ENCODE measurements around the gene IQCH. TPM values are rescaled to one million over a fixed set of nuclear protein-coding genes. Genes with fewer than 3 reads are reported as not detected.

IQCH gene
- total and polyA plus RNA-seq, 2 experiments from 2014 or later: 1.7 to 4.6 TPM

DNA sequence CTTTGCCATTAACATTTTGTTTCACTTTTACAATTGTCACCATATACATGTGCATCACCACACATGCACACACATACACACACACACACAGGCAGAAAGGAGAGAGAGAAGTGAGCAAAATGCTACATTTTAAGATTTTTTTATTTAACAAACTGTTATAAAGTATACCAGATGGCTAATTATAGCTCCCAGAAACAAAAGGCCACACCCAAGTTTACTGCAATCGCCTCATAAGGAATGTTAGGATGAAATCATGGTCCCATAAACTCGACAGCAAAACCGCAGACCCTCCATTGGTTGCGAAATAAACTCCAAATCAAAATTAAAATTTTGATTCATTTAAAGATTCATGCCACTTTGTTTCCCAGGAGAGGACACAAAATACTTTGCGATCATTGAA, 250.2 kb downstream of the IQCH start (continued):
- TF ChIP-seq, protein P1, sequence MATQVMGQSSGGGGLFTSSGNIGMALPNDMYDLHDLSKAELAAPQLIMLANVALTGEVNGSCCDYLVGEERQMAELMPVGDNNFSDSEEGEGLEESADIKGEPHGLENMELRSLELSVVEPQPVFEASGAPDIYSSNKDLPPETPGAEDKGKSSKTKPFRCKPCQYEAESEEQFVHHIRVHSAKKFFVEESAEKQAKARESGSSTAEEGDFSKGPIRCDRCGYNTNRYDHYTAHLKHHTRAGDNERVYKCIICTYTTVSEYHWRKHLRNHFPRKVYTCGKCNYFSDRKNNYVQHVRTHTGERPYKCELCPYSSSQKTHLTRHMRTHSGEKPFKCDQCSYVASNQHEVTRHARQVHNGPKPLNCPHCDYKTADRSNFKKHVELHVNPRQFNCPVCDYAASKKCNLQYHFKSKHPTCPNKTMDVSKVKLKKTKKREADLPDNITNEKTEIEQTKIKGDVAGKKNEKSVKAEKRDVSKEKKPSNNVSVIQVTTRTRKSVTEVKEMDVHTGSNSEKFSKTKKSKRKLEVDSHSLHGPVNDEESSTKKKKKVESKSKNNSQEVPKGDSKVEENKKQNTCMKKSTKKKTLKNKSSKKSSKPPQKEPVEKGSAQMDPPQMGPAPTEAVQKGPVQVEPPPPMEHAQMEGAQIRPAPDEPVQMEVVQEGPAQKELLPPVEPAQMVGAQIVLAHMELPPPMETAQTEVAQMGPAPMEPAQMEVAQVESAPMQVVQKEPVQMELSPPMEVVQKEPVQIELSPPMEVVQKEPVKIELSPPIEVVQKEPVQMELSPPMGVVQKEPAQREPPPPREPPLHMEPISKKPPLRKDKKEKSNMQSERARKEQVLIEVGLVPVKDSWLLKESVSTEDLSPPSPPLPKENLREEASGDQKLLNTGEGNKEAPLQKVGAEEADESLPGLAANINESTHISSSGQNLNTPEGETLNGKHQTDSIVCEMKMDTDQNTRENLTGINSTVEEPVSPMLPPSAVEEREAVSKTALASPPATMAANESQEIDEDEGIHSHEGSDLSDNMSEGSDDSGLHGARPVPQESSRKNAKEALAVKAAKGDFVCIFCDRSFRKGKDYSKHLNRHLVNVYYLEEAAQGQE (IDR thresholded peaks at IDR 0.05; ENCODE audit: unreplicated experiment): no peak
- TF ChIP-seq POLR2AphosphoS5 (IDR thresholded peaks at IDR 0.05; ENCODE audit: low read depth) (no peak), EZH2phosphoT487 (IDR thresholded peaks at IDR 0.05; ENCODE audit: unreplicated experiment) (no peak), JUNB (IDR thresholded peaks at IDR 0.05; ENCODE audit: unreplicated experiment) (no peak), ZNF331 (CRISPR knock-in tag; IDR thresholded peaks at IDR 0.05; ENCODE audit: low read depth) (no peak)
- TF ChIP-seq, protein P2, sequence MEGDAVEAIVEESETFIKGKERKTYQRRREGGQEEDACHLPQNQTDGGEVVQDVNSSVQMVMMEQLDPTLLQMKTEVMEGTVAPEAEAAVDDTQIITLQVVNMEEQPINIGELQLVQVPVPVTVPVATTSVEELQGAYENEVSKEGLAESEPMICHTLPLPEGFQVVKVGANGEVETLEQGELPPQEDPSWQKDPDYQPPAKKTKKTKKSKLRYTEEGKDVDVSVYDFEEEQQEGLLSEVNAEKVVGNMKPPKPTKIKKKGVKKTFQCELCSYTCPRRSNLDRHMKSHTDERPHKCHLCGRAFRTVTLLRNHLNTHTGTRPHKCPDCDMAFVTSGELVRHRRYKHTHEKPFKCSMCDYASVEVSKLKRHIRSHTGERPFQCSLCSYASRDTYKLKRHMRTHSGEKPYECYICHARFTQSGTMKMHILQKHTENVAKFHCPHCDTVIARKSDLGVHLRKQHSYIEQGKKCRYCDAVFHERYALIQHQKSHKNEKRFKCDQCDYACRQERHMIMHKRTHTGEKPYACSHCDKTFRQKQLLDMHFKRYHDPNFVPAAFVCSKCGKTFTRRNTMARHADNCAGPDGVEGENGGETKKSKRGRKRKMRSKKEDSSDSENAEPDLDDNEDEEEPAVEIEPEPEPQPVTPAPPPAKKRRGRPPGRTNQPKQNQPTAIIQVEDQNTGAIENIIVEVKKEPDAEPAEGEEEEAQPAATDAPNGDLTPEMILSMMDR (conservative IDR thresholded peaks at IDR 0.05; ENCODE audit: low read depth in 2 of 2): no peak
- TF ChIP-seq, protein P3, sequence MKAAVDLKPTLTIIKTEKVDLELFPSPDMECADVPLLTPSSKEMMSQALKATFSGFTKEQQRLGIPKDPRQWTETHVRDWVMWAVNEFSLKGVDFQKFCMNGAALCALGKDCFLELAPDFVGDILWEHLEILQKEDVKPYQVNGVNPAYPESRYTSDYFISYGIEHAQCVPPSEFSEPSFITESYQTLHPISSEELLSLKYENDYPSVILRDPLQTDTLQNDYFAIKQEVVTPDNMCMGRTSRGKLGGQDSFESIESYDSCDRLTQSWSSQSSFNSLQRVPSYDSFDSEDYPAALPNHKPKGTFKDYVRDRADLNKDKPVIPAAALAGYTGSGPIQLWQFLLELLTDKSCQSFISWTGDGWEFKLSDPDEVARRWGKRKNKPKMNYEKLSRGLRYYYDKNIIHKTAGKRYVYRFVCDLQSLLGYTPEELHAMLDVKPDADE (IDR thresholded peaks at IDR 0.05): no peak

DNA sequence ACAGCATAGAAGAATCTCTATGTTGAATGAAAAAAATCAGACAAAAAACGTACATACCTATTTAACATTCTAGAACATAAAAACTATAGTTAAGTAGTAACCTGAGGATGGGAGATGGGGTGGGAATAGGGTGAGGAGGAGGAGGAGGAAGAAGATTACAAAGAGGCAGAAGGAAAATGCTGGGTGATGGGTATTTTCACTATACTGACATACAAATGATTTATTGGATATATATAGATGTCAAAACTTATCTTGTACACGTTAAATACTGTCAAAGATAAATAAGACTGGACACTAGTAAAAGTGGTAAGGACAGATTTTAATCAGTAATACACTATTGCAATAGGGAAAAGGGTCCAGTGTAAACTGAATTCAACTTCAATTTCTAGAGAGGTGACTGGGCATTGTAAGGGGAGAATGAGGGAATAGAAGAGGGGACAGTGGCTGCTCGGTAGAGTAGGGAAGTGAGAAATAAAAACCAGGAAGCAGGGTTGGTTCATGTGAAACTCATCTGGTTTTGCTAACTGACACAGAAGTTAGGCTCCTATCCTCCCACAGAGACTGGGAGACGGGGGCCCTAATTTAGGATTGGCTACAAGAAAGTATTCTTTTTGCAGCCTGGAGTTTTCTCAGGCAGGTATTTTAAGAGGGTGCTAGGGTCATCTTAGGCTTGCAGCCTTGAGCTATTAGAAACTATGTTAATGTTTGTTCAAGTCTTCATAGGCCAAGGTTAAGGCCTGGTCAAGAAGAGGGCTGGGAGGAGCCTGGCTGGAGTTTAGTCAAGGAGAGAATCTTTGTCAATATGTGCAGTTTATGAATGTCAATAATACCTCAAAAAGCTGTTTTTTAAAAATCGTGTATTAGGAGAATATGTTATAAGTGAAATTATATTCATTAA, 251.3 kb downstream of the IQCH start:
- H4K20me1 ChIP-seq (replicated peaks; ENCODE audit: insufficient read depth): no peaks in the 10 kb centered on the region; the same call in 1 of the 2 replicates
- no peaks in the 10 kb centered on the region for H3K36me3 ChIP-seq (ENCODE audit: insufficient read depth)
- H3K27me3 Mint-ChIP-seq (ENCODE audit: insufficient read depth, low read depth, poor library complexity): no peaks in the 10 kb centered on the region
- H3K4me1 Mint-ChIP-seq: peaks cover 24% of the 10 kb centered on the region
- no peak overlapping the region for H3K27ac Mint-ChIP-seq
- no peak overlapping the region for H3K4me3 ChIP-seq
- H3K27ac ChIP-seq (ENCODE audit: low read depth): no peak overlapping the region
- H3K36me3 Mint-ChIP-seq (ENCODE audit: low read depth): no peaks in the 10 kb centered on the region
- H3K79me2 ChIP-seq (replicated peaks; ENCODE audit: insufficient read depth): no peaks in the 10 kb centered on the region
- DNase-seq (ENCODE audit: low spot score) (no peak), ATAC-seq (no peak)
- H3K9me3 Mint-ChIP-seq: no peaks in the 10 kb centered on the region
- no peaks in the 10 kb centered on the region for H3K9me2 ChIP-seq (ENCODE audit: insufficient read depth)
- H3K4me3 Mint-ChIP-seq: no peak overlapping the region
- H3K4me2 ChIP-seq: no peak overlapping the region
- H3K4me1 ChIP-seq (ENCODE audit: insufficient read depth): peaks cover 17% of the 10 kb centered on the region; the same call in 1 of the 2 replicates
- H3K27me3 ChIP-seq (ENCODE audit: insufficient read depth): no peaks in the 10 kb centered on the region
- no peak overlapping the region for H2AFZ ChIP-seq
- H3F3A ChIP-seq (replicated peaks; ENCODE audit: low read depth): no peaks in the 10 kb centered on the region
- TF ChIP-seq POLR2AphosphoS5 (IDR thresholded peaks at IDR 0.05; ENCODE audit: low read depth): no peak
- no peak for TF ChIP-seq EZH2 (IDR thresholded peaks at IDR 0.05; ENCODE audit: low read depth, unreplicated experiment)
- TF ChIP-seq NANOG (IDR thresholded peaks at IDR 0.05; ENCODE audit: borderline replicate concordance): no peak
- TF ChIP-seq, protein P3 (IDR thresholded peaks at IDR 0.05): no peak
- no peak for TF ChIP-seq EZH2phosphoT487 (IDR thresholded peaks at IDR 0.05; ENCODE audit: unreplicated experiment)
- TF ChIP-seq ZNF331 (CRISPR knock-in tag; IDR thresholded peaks at IDR 0.05; ENCODE audit: low read depth): no peak
- no peak for TF ChIP-seq CREB1 (CRISPR knock-in tag; IDR thresholded peaks at IDR 0.05; ENCODE audit: low read depth)
- no peak for TF ChIP-seq ZNF114 (CRISPR knock-in tag; IDR thresholded peaks at IDR 0.05)
- no peak for TF ChIP-seq STAT1 (IDR thresholded peaks at IDR 0.05; ENCODE audit: unreplicated experiment)
- no peak for TF ChIP-seq JUNB (IDR thresholded peaks at IDR 0.05; ENCODE audit: unreplicated experiment)
- TF ChIP-seq, protein P1 (IDR thresholded peaks at IDR 0.05; ENCODE audit: unreplicated experiment): no peak
